Keratinocyte (primary cell): ENCODE measurements around the gene SLN. TPM values are rescaled to one million over a fixed set of nuclear protein-coding genes. Genes with fewer than 3 reads are reported as not detected.

Source experiments
- DNase-seq: peaks from one replicate; pipeline ENCODE4 v3.0.0-alpha.2; 2011; ENCODE audit warnings: low read depth, missing footprints, low spot score
- FAIRE-seq: peaks from 2 replicates; lab custom pipeline; 2011; peaks lifted over from hg19 to GRCh38; lab: Jason Lieb, UNC
- H2AFZ ChIP-seq: 2 replicates; pipeline ENCODE4 v1.6.0; 2012; ENCODE audit warnings: low read length, control low read depth, inconsistent platforms; ENCODE audit not compliant: control insufficient read depth
- H3K27ac ChIP-seq: 2 replicates; pipeline ENCODE4 v1.5.1; 2011; ENCODE audit warnings: low read length; ENCODE audit not compliant: control insufficient read depth, insufficient read depth
- H3K27me3 ChIP-seq: 3 replicates; pipeline ENCODE4 v1.6.0; 2011; ENCODE audit warnings: low read length; ENCODE audit not compliant: control insufficient read depth, insufficient read depth; ENCODE audit errors: extremely low read depth
- H3K36me3 ChIP-seq, 2 experiments: 2 replicates in 1 of 2; 3 replicates in 1 of 2; pipeline ENCODE4 v1.5.1; 2011; ENCODE audit warnings: low read length in 2 of 2, mild to moderate bottlenecking in 1 of 2; ENCODE audit not compliant: control insufficient read depth in 2 of 2, insufficient read depth in 2 of 2; ENCODE audit errors: extremely low read depth in 1 of 2
- H3K4me1 ChIP-seq: 3 replicates; pipeline ENCODE4 v1.5.1; 2011; ENCODE audit warnings: low read length; ENCODE audit not compliant: control insufficient read depth, insufficient read depth; ENCODE audit errors: extremely low read depth
- H3K4me2 ChIP-seq: 3 replicates; pipeline ENCODE4 v1.6.0; 2011; ENCODE audit warnings: low read depth, low read length; ENCODE audit not compliant: control insufficient read depth, insufficient read depth; ENCODE audit errors: extremely low read depth
- H3K4me3 ChIP-seq, 3 experiments: fragments of 200-600 bp in 1 of 3; sonication (generic) in 1 of 3; 2 replicates in 2 of 3; 3 replicates in 1 of 3; pipeline ENCODE4 v1.5.1; 2011 to 2016; ENCODE audit warnings: low read length in 3 of 3, mild to moderate bottlenecking in 3 of 3, control low read depth in 2 of 3, inconsistent platforms in 1 of 3, low read depth in 1 of 3, mixed read lengths in 1 of 3, mixed run types in 1 of 3, moderate library complexity in 1 of 3; ENCODE audit not compliant: control insufficient read depth in 2 of 3, insufficient read depth in 2 of 3; ENCODE audit errors: extremely low read depth in 1 of 3
- H3K79me2 ChIP-seq: 2 replicates; pipeline ENCODE4 v1.6.0; 2012; ENCODE audit warnings: low read length; ENCODE audit not compliant: control insufficient read depth, insufficient read depth
- H3K9ac ChIP-seq: 3 replicates; pipeline ENCODE4 v1.6.0; 2011; ENCODE audit warnings: low read length; ENCODE audit not compliant: control insufficient read depth, insufficient read depth; ENCODE audit errors: extremely low read depth
- H3K9me1 ChIP-seq: 3 replicates; pipeline ENCODE4 v1.6.0; 2011; ENCODE audit warnings: low read length; ENCODE audit not compliant: control insufficient read depth, insufficient read depth; ENCODE audit errors: extremely low read depth
- H3K9me3 ChIP-seq: 2 replicates; pipeline ENCODE4 v1.5.1; 2012; ENCODE audit warnings: low read depth, low read length; ENCODE audit not compliant: control insufficient read depth
- H4K20me1 ChIP-seq: 3 replicates; pipeline ENCODE4 v1.6.0; 2011; ENCODE audit warnings: low read length; ENCODE audit not compliant: control insufficient read depth, insufficient read depth; ENCODE audit errors: extremely low read depth
- EZH2 ChIP-seq: IDR thresholded peaks from one replicate; pipeline ENCODE4 v1.6.1; 2012; ENCODE audit warnings: inconsistent platforms, mild to moderate bottlenecking, low read length, moderate library complexity
- dilution Hi-C: fragments of 300-500 bp; cut with MboI; formaldehyde crosslinking; loops from one replicate; pipeline ENCODE4 v1.7.0; 2020; ENCODE audit warnings: low sequenced_read_pairs; ENCODE audit not compliant: extremely low pct_ligation_motif_present
- polyA plus RNA-seq, 5 experiments: library from polyadenylated mRNA; depleted of rRNA in 3 of 5; stranded (reverse) in 3 of 5; stranded (forward) in 1 of 5; unstranded in 1 of 5; fragments of >200 nt; gene quantifications; 1 replicate in 1 of 5; 2 replicates in 3 of 5; 3 replicates in 1 of 5; pipeline versions ENCODE4 v1.2.1 to v1.2.3, GENCODE V29; 2011 to 2012; ENCODE audit warnings: missing spikeins in 2 of 5, low read depth in 1 of 5, low replicate concordance in 1 of 5
- TF ChIP-seq, protein P1 (sequence below), 3 experiments: IDR thresholded peaks in 1 of 3; conservative IDR thresholded peaks in 1 of 3; optimal IDR thresholded peaks in 1 of 3; 2 replicates in 2 of 3; 3 replicates in 1 of 3; pipeline versions ENCODE3 to v1.5.1; 2011; ENCODE audit warnings: low read length in 3 of 3, mild to moderate bottlenecking in 3 of 3, moderate library complexity in 2 of 3, control low read depth in 1 of 3, inconsistent platforms in 1 of 3; ENCODE audit not compliant: insufficient read depth in 2 of 3; ENCODE audit errors: extremely low read depth in 1 of 3

Gene SLN
- polyA plus RNA-seq, 1 donor (not counting 4 experiments of a cell fraction or from before 2014, with no cell fraction given): 0.12 TPM

GRCh38 chr11:107669191-107669740, 42.6 kb downstream of the SLN start:
- no peak overlapping the region for H3K4me2 ChIP-seq
- no peaks in the 10 kb centered on the region for H3K4me1 ChIP-seq
- no peaks in the 10 kb centered on the region for H3K9me1 ChIP-seq
- DNase-seq: no peak
- H3K9ac ChIP-seq: no peak overlapping the region
- no peak for TF ChIP-seq EZH2
- TF ChIP-seq, protein P1, sequence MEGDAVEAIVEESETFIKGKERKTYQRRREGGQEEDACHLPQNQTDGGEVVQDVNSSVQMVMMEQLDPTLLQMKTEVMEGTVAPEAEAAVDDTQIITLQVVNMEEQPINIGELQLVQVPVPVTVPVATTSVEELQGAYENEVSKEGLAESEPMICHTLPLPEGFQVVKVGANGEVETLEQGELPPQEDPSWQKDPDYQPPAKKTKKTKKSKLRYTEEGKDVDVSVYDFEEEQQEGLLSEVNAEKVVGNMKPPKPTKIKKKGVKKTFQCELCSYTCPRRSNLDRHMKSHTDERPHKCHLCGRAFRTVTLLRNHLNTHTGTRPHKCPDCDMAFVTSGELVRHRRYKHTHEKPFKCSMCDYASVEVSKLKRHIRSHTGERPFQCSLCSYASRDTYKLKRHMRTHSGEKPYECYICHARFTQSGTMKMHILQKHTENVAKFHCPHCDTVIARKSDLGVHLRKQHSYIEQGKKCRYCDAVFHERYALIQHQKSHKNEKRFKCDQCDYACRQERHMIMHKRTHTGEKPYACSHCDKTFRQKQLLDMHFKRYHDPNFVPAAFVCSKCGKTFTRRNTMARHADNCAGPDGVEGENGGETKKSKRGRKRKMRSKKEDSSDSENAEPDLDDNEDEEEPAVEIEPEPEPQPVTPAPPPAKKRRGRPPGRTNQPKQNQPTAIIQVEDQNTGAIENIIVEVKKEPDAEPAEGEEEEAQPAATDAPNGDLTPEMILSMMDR (optimal IDR thresholded peaks at IDR 0.05 in 1 of 3, IDR thresholded peaks at IDR 0.05 in 1 of 3, conservative IDR thresholded peaks at IDR 0.05 in 1 of 3; ENCODE audit: extremely low read depth in 1 of 3, insufficient read depth in 2 of 3, low read length in 3 of 3): no peak
- dilution Hi-C loops: no loop called here
- no peaks in the 10 kb centered on the region for H3K36me3 ChIP-seq
- FAIRE-seq: no peak
- no peaks in the 10 kb centered on the region for H4K20me1 ChIP-seq
- H3K4me3 ChIP-seq: no peak overlapping the region
- H3K27ac ChIP-seq: no peak overlapping the region
- no peaks in the 10 kb centered on the region for H3K79me2 ChIP-seq
- no peaks in the 10 kb centered on the region for H3K9me3 ChIP-seq
- peaks cover 4% of the 10 kb centered on the region for H3K27me3 ChIP-seq
- no peak overlapping the region for H2AFZ ChIP-seq

- Histone ChIP-seq H3K4me2 (no peak overlapping the region), H3K36me3 (no peaks in the 10 kb centered on the region), H3K4me1 (no peaks in the 10 kb centered on the region), H3K9me1 (no peaks in the 10 kb centered on the region), H3K9me3 (no peaks in the 10 kb centered on the region), H3K79me2 (no peaks in the 10 kb centered on the region), H3K4me3 (no peak overlapping the region), H3K9ac (no peak overlapping the region), H4K20me1 (no peaks in the 10 kb centered on the region), H3K27ac (no peak overlapping the region), H3K27me3 (peaks cover 4% of the 10 kb centered on the region), H2AFZ (no peak overlapping the region)
- dilution Hi-C loops: no loop called here
- FAIRE-seq: no peak
- no peak for DNase-seq
- TF ChIP-seq EZH2: no peak
These were observed 44.8 kb downstream of the SLN start for GRCh38 chr11:107666911-107667613.
